Neural crest cell (in vitro differentiated cells): Measurements from ENCODE around the gene MUC5AC. TPM values are rescaled to one million over a fixed set of nuclear protein-coding genes. Genes with fewer than 3 reads are reported as not detected.

Experiments
- DNase-seq: peaks from one replicate; pipeline ENCODE4 v3.0.0; 2021; ENCODE audit warnings: low read depth, mixed read lengths, low spot score
- H3K27ac Mint-ChIP-seq: one replicate; pipeline ENCODE4 v1.8.0; 2021; ENCODE audit warnings: mild to moderate bottlenecking, mixed read lengths; ENCODE audit not compliant: unreplicated experiment
- H3K27me3 Mint-ChIP-seq: 2 replicates; pipeline ENCODE4 v1.8.0; 2021; ENCODE audit warnings: low read depth, mild to moderate bottlenecking, mixed read lengths
- H3K36me3 Mint-ChIP-seq: 2 replicates; pipeline ENCODE4 v1.8.0; 2021; ENCODE audit warnings: low read depth, mild to moderate bottlenecking, mixed read lengths
- H3K4me1 Mint-ChIP-seq: 2 replicates; pipeline ENCODE4 v1.8.0; 2021; ENCODE audit warnings: mixed read lengths
- H3K4me3 Mint-ChIP-seq: one replicate; pipeline ENCODE4 v1.8.0; 2021; ENCODE audit warnings: mild to moderate bottlenecking, mixed read lengths
- H3K9me3 Mint-ChIP-seq: 2 replicates; pipeline ENCODE4 v1.8.0; 2021; ENCODE audit warnings: mixed read lengths
- CTCF ChIP-seq: fragments of 200-600 bp; sonication (generic); conservative IDR thresholded peaks from 2 replicates; pipeline ENCODE4 v1.5.0; 2021; ENCODE audit warnings: antibody characterized with exemption, mild to moderate bottlenecking
- total RNA-seq: library from RNA; stranded (reverse); gene quantifications from 2 replicates; pipeline ENCODE4 v1.2.1, GENCODE V29; 2021

Gene MUC5AC
- total RNA-seq, 1 donor from 2014 or later: not detected

DNA sequence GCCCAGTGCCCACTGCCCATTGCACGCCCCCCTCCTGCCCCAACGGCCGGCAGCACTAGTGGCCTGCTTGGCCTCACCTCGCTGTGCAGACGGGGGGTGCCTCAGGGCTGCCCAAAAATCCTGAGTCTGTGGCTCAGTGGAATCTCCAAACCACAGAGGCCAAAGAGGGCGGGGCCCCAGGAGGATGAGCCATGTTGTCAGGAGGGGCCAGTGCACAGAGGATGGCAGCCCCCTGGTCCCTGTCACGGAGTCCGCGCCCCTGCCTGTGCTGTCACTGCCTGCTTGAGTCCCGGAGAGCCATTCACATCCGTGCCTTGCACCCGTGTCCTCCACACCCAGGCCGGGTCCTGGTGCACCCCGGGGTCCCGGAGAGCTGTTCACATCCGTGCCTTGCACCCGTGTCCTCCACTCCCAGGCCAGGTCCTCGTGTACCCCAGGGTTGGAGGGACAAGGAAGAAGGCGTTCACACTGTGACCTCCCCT is 36.4 kb upstream of the MUC5AC start:
- DNase-seq: no peak
- peaks cover 9% of the 10 kb centered on the region for H3K9me3 Mint-ChIP-seq
- no peak for TF ChIP-seq CTCF
- no peaks in the 10 kb centered on the region for H3K4me1 Mint-ChIP-seq
- peaks cover 12% of the 10 kb centered on the region for H3K27me3 Mint-ChIP-seq
- H3K27ac Mint-ChIP-seq: no peak overlapping the region
- no peaks in the 10 kb centered on the region for H3K36me3 Mint-ChIP-seq
- H3K4me3 Mint-ChIP-seq: no peak overlapping the region

DNA sequence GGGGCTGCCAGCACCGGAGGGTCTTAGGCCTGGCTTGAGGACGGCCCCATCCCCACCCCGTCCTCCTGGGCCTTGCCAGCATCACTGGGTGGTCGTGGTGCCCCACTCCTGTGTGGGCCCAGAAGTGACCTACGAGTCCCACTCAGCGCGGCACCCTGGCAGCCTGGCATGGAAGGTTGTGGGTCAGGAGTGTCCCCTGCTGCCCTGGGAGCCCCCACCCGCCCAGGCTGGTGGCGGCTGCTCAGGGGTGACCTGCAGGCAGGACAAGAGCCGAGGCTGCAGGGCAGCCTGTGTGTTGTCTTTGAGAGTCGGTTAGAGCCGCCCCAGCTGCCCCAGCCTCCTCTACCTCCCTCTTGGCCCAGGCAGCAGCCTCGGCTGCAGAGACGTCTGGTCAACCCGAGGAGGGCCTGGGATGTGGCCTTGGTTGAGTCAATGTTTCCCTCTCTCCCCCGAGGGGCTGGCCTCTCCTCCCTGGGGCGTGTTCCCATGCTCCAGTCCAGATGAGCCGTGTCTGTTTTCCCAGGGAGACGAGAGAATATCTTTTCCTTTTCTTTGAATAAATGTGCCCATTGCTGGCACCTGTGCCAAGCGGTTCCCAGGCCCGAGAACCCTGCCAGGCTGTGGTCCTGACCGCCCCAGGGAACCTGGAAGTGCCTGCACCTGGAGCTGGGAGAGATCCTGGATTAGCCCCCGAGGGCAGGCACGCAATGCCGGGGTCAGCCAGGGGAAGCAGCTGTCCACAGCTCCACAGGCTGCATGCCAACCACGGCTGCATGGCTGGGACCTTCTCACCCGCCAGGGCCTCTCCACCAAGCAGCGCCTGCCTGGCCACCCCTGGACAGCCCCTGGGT is 35.7 kb upstream of the MUC5AC start:
- no peaks in the 10 kb centered on the region for H3K36me3 Mint-ChIP-seq
- H3K27ac Mint-ChIP-seq: no peak overlapping the region
- peaks cover 9% of the 10 kb centered on the region for H3K9me3 Mint-ChIP-seq
- no peak for TF ChIP-seq CTCF
- peaks cover 12% of the 10 kb centered on the region for H3K27me3 Mint-ChIP-seq
- no peak for DNase-seq
- no peaks in the 10 kb centered on the region for H3K4me1 Mint-ChIP-seq
- H3K4me3 Mint-ChIP-seq: no peak overlapping the region

DNA sequence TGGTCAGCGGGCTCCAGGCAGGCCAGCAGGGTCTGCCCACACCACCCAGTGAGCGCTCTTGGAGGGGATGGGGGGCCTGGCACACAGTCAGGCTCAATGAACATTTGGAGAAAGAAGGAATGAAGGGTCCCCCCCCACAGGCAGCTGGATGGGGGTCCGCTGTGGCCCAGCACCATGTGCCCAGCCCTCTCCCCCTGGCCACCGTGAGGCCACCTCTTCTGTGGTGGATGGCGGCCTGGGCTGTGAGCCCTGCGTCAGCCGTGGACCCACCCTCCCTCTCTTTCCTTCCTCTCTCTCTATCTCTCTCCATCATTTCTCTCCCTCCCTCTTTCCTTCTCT is 35.1 kb upstream of the MUC5AC start:
- Mint-ChIP-seq H3K4me1 (no peaks in the 10 kb centered on the region), H3K27me3 (peaks cover 12% of the 10 kb centered on the region), H3K27ac (no peak overlapping the region), H3K9me3 (peaks cover 9% of the 10 kb centered on the region), H3K4me3 (no peak overlapping the region), H3K36me3 (no peaks in the 10 kb centered on the region)
- no peak for TF ChIP-seq CTCF
- DNase-seq: no peak

- DNase-seq: no peak
Measured at GRCh38 chr11:1123970-1124369, 33.8 kb upstream of the MUC5AC start.

GRCh38 chr11:1125803-1126202 is 31.9 kb upstream of the MUC5AC start:
- Mint-ChIP-seq H3K36me3 (no peaks in the 10 kb centered on the region), H3K9me3 (peaks cover 9% of the 10 kb centered on the region)

More at GRCh38 chr11:1123970-1124369, 33.8 kb upstream of the MUC5AC start:
- Mint-ChIP-seq H3K4me3 (no peak overlapping the region), H3K36me3 (no peaks in the 10 kb centered on the region), H3K27me3 (peaks cover 12% of the 10 kb centered on the region), H3K27ac (no peak overlapping the region), H3K9me3 (peaks cover 9% of the 10 kb centered on the region), H3K4me1 (no peaks in the 10 kb centered on the region)
- no peak for TF ChIP-seq CTCF

More at GRCh38 chr11:1125803-1126202, 31.9 kb upstream of the MUC5AC start:
- DNase-seq: no peak
- no peak for TF ChIP-seq CTCF
- peaks cover 12% of the 10 kb centered on the region for H3K27me3 Mint-ChIP-seq
- no peak overlapping the region for H3K27ac Mint-ChIP-seq
- H3K4me3 Mint-ChIP-seq: no peak overlapping the region
- no peaks in the 10 kb centered on the region for H3K4me1 Mint-ChIP-seq
